HEK293 (cell line): ENCODE measurements around the gene NT5C1B.
A peak's percentile ranks its signal among the peaks of the same experiment; 100 is the strongest.
"Not testable (repeated sequence)": the region's sequence is repeated elsewhere in the genome, so short reads cannot be mapped to it uniquely, and the experiment has no call there.

Experiments
- CTCF ChIA-PET: fragments of 350-600 bp; formaldehyde crosslinking; extraction: SDS; loops from one replicate; lab custom pipeline; 2021; ENCODE audit warnings: antibody characterized with exemption; lab: Yijun Ruan, JAX
- POLR2A ChIA-PET: fragments of 300-600 bp; formaldehyde crosslinking; extraction: SDS; loops from one replicate; lab custom pipeline; 2020; ENCODE audit warnings: antibody characterized with exemption, inconsistent platforms; lab: Yijun Ruan, JAX
- H3K27ac ChIP-seq: fragments of 200-500 bp; sonication (Bioruptor generic); 2 replicates; pipeline ENCODE4 v1.5.1; 2014; ENCODE audit warnings: low read depth, low read length, control low read depth, inconsistent platforms; ENCODE audit errors: extremely low read depth
- H3K36me3 ChIP-seq, 2 experiments: fragments of 200-500 bp in 1 of 2; sonication (Bioruptor generic) in 1 of 2; 1 replicate in 1 of 2; 2 replicates in 1 of 2; pipeline ENCODE4 v1.5.1; 2014 to 2017; ENCODE audit warnings: inconsistent platforms in 2 of 2, low read length in 2 of 2; ENCODE audit not compliant: control insufficient read depth in 2 of 2, insufficient read depth in 1 of 2
- H3K4me1 ChIP-seq: fragments of 200-500 bp; sonication (Bioruptor generic); 2 replicates; pipeline ENCODE4 v1.5.1; 2014; ENCODE audit warnings: mild to moderate bottlenecking, low read length, inconsistent platforms; ENCODE audit not compliant: control insufficient read depth, insufficient read depth
- H3K4me3 ChIP-seq: 2 replicates; pipeline ENCODE4 v1.5.1; 2011; ENCODE audit warnings: low read depth, mild to moderate bottlenecking, control low read depth, low read length, moderate library complexity
- H3K9me3 ChIP-seq: fragments of 200-500 bp; sonication (Bioruptor generic); 2 replicates; pipeline ENCODE4 v1.5.1; 2014; ENCODE audit warnings: low read depth, low read length, inconsistent platforms; ENCODE audit not compliant: control insufficient read depth, insufficient read depth
- KLF10 ChIP-seq: fragments of 450-650 bp; IDR thresholded peaks from 2 replicates; pipeline ENCODE4 v1.5.1; 2018; ENCODE audit warnings: missing biosample characterization, mild to moderate bottlenecking, missing genetic modification characterization
- SETDB1 ChIP-seq: IDR thresholded peaks from one replicate; pipeline ENCODE4 v1.6.1; 2017; ENCODE audit warnings: mild to moderate bottlenecking, low read length, moderate library complexity, mixed read lengths; ENCODE audit not compliant: insufficient read length
- TCF7L2 ChIP-seq: IDR thresholded peaks from 2 replicates; pipeline ENCODE4 v1.6.1; 2011; ENCODE audit warnings: low read depth, mild to moderate bottlenecking, inconsistent platforms, low read length, moderate library complexity, borderline replicate concordance
- TRIM28 ChIP-seq: IDR thresholded peaks from 2 replicates; pipeline ENCODE4 v1.6.1; 2011; ENCODE audit warnings: low read length, control low read depth, borderline replicate concordance
- ZEB2 ChIP-seq: fragments of 450-650 bp; formaldehyde crosslinking; IDR thresholded peaks from 2 replicates; pipeline ENCODE4 v1.5.1; 2016; ENCODE audit warnings: missing biosample characterization, missing genetic modification characterization
- ZFHX2 ChIP-seq: fragments of 450-650 bp; formaldehyde crosslinking; conservative IDR thresholded peaks from 2 replicates; pipeline ENCODE4 v1.5.1; 2016; ENCODE audit warnings: missing biosample characterization, missing genetic modification characterization
- ZNF266 ChIP-seq: fragments of 450-650 bp; formaldehyde crosslinking; IDR thresholded peaks from 2 replicates; pipeline ENCODE4 v1.5.1; 2016; ENCODE audit warnings: missing biosample characterization, missing genetic modification characterization, low read depth
- ZNF292 ChIP-seq: fragments of 450-650 bp; formaldehyde crosslinking; IDR thresholded peaks from 2 replicates; pipeline ENCODE4 v1.5.1; 2016; ENCODE audit warnings: low read depth, missing biosample characterization, missing genetic modification characterization, borderline replicate concordance
- ZNF48 ChIP-seq: fragments of 450-650 bp; formaldehyde crosslinking; IDR thresholded peaks from 2 replicates; pipeline ENCODE4 v1.5.1; 2016; ENCODE audit warnings: missing biosample characterization, missing genetic modification characterization
- ZNF571 ChIP-seq: fragments of 450-650 bp; formaldehyde crosslinking; IDR thresholded peaks from 2 replicates; pipeline ENCODE4 v1.5.0; 2017; ENCODE audit warnings: missing biosample characterization, missing genetic modification characterization
- ZNF585B ChIP-seq: fragments of 450-650 bp; formaldehyde crosslinking; IDR thresholded peaks from 2 replicates; pipeline ENCODE4 v1.5.1; 2016; ENCODE audit warnings: missing biosample characterization, missing genetic modification characterization
- ZNF785 ChIP-seq: fragments of 450-650 bp; formaldehyde crosslinking; IDR thresholded peaks from 2 replicates; pipeline ENCODE4 v1.5.1; 2016; ENCODE audit warnings: missing biosample characterization, missing genetic modification characterization
- ZNF792 ChIP-seq: fragments of 450-650 bp; formaldehyde crosslinking; IDR thresholded peaks from 2 replicates; pipeline ENCODE4 v1.5.1; 2016; ENCODE audit warnings: missing biosample characterization, missing genetic modification characterization
- ZNF837 ChIP-seq: fragments of 450-650 bp; formaldehyde crosslinking; IDR thresholded peaks from 2 replicates; pipeline ENCODE4 v1.5.1; 2016; ENCODE audit warnings: missing biosample characterization, missing genetic modification characterization
- ZSCAN30 ChIP-seq: fragments of 450-650 bp; IDR thresholded peaks from 2 replicates; pipeline ENCODE4 v1.5.1; 2018; ENCODE audit warnings: missing biosample characterization, mild to moderate bottlenecking, missing genetic modification characterization, moderate library complexity
- TF ChIP-seq, protein P1 (sequence below): fragments of 450-650 bp; formaldehyde crosslinking; IDR thresholded peaks from 2 replicates; pipeline ENCODE4 v1.5.1; 2016; ENCODE audit warnings: missing biosample characterization, missing genetic modification characterization
- TF ChIP-seq, protein P2 (sequence below): sonication (generic); formaldehyde crosslinking; IDR thresholded peaks from 2 replicates; pipeline ENCODE4 v1.8.1; 2022; ENCODE audit warnings: mild to moderate bottlenecking, moderate library complexity, missing genetic modification reagents
- TF ChIP-seq, protein P3 (sequence below): fragments of 450-650 bp; formaldehyde crosslinking; IDR thresholded peaks from 2 replicates; pipeline ENCODE4 v1.5.1; 2016; ENCODE audit warnings: missing biosample characterization, missing genetic modification characterization, borderline replicate concordance
- TF ChIP-seq, protein P4 (sequence below): fragments of 450-650 bp; IDR thresholded peaks from 2 replicates; pipeline ENCODE4 v1.5.1; 2018; ENCODE audit warnings: missing biosample characterization, mild to moderate bottlenecking, missing genetic modification characterization
- TF ChIP-seq, protein P5 (sequence below): fragments of 450-650 bp; formaldehyde crosslinking; IDR thresholded peaks from 2 replicates; pipeline ENCODE4 v1.5.1; 2016; ENCODE audit warnings: missing biosample characterization, missing genetic modification characterization

Gene NT5C1B

DNA sequence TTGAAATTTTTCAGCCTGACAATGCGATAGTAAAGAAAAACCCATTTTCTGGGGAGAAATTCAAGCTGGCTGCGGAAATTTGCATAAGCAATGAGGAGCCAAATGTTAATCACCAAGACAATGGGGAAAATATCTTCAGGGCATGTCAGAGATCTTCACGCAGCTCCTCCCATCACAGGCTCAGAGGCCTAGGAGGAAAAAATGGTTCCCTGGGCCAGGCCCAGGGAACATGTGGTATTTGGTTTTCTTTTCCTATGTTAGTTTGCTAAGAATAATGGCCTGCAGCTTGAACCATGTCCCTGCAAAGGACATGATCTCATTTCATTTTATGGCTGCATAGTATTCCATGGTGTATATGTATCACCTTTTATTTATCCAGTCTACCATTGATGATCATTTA is 43.3 kb upstream of the NT5C1B start:
- CTCF ChIA-PET: interaction anchor here (0.6 kb wide), 1 partner anchor 918 kb away, joined by 3 read pairs; no protein-coding TSS in a partner anchor
- H3K4me1 ChIP-seq, H3K27ac ChIP-seq, H3K9me3 ChIP-seq, H3K4me3 ChIP-seq, POLR2A ChIA-PET, H3K36me3 ChIP-seq: not testable (repeated sequence)
- peak; percentile 49; the same call in 1 of the 2 replicates for TF ChIP-seq TRIM28
- peak; percentile 87 for TF ChIP-seq ZNF585B (tag by site-specific recombination)
- TF ChIP-seq SETDB1: peak; percentile 67

DNA sequence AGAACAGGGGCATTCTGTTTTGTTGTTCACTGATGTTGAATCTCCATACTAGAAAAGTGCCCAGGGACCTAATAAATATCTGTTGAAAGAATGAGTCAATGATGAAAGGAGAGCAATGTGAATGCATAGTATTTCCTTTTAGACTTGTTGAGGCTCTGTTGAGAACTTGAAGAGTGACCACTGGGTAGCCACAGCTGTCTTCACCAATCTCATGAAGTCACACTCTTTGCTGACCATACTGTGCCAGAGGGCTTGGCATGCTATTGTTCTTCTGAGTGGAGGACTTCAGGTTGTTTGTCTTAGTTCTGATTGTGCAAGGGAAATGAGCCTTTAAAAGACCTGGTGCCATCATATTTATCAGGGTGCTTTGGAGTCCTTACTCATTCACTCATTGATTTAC is 41.6 kb upstream of the NT5C1B start:
- CTCF ChIA-PET: interaction anchor here (0.6 kb wide), 1 partner anchor 1056 kb away, joined by 4 read pairs; no protein-coding TSS in a partner anchor
- POLR2A ChIA-PET: no interaction called here

DNA sequence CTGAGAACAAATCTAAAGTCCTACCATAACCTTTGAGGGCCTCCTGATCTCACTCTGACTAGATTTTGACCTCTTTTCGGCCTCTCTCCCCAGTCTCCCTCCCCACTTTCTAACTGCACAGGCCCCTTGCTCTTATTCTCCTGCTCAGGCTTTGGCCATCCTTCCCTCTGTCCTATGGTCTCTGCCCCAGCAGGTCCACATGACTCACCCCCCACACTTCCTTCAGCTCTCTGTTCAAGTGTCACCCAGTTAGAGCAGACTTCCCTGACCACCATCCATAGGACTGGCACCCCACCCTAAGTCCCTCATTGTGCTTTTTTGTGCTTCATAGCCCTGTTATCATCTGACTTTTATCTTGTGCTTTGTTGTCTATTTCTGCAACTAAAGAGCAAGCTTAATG is 41.2 kb upstream of the NT5C1B start:
- Histone ChIP-seq H3K4me1 (no peaks in the 10 kb centered on the region), H3K9me3 (no peaks in the 10 kb centered on the region), H3K4me3 (no peak overlapping the region), H3K36me3 (no peaks in the 10 kb centered on the region), H3K27ac (no peak overlapping the region)
- CTCF ChIA-PET: interaction anchor here (0.6 kb wide), 1 partner anchor 1056 kb away, joined by 4 read pairs; no protein-coding TSS in a partner anchor
- POLR2A ChIA-PET: no interaction called here
- TF ChIP-seq ZNF785 (tag by site-specific recombination) (no peak), ZEB2 (no peak), ZNF48 (tag by site-specific recombination) (no peak), ZFHX2 (tag by site-specific recombination) (no peak), ZSCAN30 (tag by site-specific recombination) (no peak), ZNF792 (tag by site-specific recombination) (no peak), ZNF571 (tag by site-specific recombination) (no peak), KLF10 (tag by site-specific recombination) (no peak)
- TF ChIP-seq, protein P1, sequence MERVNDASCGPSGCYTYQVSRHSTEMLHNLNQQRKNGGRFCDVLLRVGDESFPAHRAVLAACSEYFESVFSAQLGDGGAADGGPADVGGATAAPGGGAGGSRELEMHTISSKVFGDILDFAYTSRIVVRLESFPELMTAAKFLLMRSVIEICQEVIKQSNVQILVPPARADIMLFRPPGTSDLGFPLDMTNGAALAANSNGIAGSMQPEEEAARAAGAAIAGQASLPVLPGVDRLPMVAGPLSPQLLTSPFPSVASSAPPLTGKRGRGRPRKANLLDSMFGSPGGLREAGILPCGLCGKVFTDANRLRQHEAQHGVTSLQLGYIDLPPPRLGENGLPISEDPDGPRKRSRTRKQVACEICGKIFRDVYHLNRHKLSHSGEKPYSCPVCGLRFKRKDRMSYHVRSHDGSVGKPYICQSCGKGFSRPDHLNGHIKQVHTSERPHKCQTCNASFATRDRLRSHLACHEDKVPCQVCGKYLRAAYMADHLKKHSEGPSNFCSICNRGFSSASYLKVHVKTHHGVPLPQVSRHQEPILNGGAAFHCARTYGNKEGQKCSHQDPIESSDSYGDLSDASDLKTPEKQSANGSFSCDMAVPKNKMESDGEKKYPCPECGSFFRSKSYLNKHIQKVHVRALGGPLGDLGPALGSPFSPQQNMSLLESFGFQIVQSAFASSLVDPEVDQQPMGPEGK (tag by site-specific recombination): no peak
- TF ChIP-seq, protein P2, sequence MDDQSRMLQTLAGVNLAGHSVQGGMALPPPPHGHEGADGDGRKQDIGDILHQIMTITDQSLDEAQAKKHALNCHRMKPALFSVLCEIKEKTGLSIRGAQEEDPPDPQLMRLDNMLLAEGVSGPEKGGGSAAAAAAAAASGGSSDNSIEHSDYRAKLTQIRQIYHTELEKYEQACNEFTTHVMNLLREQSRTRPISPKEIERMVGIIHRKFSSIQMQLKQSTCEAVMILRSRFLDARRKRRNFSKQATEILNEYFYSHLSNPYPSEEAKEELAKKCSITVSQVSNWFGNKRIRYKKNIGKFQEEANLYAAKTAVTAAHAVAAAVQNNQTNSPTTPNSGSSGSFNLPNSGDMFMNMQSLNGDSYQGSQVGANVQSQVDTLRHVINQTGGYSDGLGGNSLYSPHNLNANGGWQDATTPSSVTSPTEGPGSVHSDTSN: no peak
- TF ChIP-seq, protein P3, sequence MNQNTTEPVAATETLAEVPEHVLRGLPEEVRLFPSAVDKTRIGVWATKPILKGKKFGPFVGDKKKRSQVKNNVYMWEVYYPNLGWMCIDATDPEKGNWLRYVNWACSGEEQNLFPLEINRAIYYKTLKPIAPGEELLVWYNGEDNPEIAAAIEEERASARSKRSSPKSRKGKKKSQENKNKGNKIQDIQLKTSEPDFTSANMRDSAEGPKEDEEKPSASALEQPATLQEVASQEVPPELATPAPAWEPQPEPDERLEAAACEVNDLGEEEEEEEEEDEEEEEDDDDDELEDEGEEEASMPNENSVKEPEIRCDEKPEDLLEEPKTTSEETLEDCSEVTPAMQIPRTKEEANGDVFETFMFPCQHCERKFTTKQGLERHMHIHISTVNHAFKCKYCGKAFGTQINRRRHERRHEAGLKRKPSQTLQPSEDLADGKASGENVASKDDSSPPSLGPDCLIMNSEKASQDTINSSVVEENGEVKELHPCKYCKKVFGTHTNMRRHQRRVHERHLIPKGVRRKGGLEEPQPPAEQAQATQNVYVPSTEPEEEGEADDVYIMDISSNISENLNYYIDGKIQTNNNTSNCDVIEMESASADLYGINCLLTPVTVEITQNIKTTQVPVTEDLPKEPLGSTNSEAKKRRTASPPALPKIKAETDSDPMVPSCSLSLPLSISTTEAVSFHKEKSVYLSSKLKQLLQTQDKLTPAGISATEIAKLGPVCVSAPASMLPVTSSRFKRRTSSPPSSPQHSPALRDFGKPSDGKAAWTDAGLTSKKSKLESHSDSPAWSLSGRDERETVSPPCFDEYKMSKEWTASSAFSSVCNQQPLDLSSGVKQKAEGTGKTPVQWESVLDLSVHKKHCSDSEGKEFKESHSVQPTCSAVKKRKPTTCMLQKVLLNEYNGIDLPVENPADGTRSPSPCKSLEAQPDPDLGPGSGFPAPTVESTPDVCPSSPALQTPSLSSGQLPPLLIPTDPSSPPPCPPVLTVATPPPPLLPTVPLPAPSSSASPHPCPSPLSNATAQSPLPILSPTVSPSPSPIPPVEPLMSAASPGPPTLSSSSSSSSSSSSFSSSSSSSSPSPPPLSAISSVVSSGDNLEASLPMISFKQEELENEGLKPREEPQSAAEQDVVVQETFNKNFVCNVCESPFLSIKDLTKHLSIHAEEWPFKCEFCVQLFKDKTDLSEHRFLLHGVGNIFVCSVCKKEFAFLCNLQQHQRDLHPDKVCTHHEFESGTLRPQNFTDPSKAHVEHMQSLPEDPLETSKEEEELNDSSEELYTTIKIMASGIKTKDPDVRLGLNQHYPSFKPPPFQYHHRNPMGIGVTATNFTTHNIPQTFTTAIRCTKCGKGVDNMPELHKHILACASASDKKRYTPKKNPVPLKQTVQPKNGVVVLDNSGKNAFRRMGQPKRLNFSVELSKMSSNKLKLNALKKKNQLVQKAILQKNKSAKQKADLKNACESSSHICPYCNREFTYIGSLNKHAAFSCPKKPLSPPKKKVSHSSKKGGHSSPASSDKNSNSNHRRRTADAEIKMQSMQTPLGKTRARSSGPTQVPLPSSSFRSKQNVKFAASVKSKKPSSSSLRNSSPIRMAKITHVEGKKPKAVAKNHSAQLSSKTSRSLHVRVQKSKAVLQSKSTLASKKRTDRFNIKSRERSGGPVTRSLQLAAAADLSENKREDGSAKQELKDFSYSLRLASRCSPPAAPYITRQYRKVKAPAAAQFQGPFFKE: no peak

More for the DNA sequence above, 41.6 kb upstream of the NT5C1B start:
- Histone ChIP-seq H3K4me1 (no peaks in the 10 kb centered on the region), H3K27ac (no peak overlapping the region), H3K4me3 (no peak overlapping the region), H3K36me3 (no peaks in the 10 kb centered on the region), H3K9me3 (no peaks in the 10 kb centered on the region)
- TF ChIP-seq TCF7L2 (no peak), ZNF292 (tag by site-specific recombination) (no peak), ZNF266 (no peak), ZNF837 (no peak)
- TF ChIP-seq, protein P4, sequence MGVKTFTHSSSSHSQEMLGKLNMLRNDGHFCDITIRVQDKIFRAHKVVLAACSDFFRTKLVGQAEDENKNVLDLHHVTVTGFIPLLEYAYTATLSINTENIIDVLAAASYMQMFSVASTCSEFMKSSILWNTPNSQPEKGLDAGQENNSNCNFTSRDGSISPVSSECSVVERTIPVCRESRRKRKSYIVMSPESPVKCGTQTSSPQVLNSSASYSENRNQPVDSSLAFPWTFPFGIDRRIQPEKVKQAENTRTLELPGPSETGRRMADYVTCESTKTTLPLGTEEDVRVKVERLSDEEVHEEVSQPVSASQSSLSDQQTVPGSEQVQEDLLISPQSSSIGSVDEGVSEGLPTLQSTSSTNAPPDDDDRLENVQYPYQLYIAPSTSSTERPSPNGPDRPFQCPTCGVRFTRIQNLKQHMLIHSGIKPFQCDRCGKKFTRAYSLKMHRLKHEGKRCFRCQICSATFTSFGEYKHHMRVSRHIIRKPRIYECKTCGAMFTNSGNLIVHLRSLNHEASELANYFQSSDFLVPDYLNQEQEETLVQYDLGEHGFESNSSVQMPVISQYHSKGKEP (tag by site-specific recombination): no peak
- TF ChIP-seq, protein P5, sequence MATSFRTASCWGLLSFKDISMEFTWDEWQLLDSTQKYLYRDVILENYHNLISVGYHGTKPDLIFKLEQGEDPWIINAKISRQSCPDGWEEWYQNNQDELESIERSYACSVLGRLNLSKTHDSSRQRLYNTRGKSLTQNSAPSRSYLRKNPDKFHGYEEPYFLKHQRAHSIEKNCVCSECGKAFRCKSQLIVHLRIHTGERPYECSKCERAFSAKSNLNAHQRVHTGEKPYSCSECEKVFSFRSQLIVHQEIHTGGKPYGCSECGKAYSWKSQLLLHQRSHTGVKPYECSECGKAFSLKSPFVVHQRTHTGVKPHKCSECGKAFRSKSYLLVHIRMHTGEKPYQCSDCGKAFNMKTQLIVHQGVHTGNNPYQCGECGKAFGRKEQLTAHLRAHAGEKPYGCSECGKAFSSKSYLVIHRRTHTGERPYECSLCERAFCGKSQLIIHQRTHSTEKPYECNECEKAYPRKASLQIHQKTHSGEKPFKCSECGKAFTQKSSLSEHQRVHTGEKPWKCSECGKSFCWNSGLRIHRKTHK: no peak
